Subcutaneous abdominal adipose tissue (tissue), 5 donors: Measurements from ENCODE around the gene CEP70.
A peak's percentile ranks its signal among the peaks of the same experiment; 100 is the strongest.
"Not testable (repeated sequence)": the region's sequence is repeated elsewhere in the genome, so short reads cannot be mapped to it uniquely, and the experiment has no call there.

Experiments
- H3K27ac ChIP-seq: one replicate; pipeline ENCODE4 v1.7.0; 2013; ENCODE audit warnings: low read depth, mild to moderate bottlenecking, inconsistent platforms, low read length, moderate library complexity
- H3K27me3 ChIP-seq, 5 donors: one replicate each; pipeline ENCODE4 v1.7.0; 2013; ENCODE audit warnings: low read length in 5 of 5, inconsistent platforms in 1 of 5; ENCODE audit not compliant: control insufficient read depth in 5 of 5, insufficient read depth in 4 of 5
- H3K36me3 ChIP-seq, 5 donors: one replicate each; pipeline ENCODE4 v1.7.0; 2013; ENCODE audit warnings: low read length in 5 of 5; ENCODE audit not compliant: control insufficient read depth in 5 of 5, insufficient read depth in 5 of 5
- H3K4me1 ChIP-seq, 5 donors: one replicate each; pipeline ENCODE4 v1.7.0; 2013; ENCODE audit warnings: low read length in 5 of 5, mild to moderate bottlenecking in 3 of 5, moderate library complexity in 1 of 5; ENCODE audit not compliant: control insufficient read depth in 5 of 5, insufficient read depth in 5 of 5
- H3K4me3 ChIP-seq, 5 donors: one replicate each; pipeline ENCODE4 v1.7.0; 2013; ENCODE audit warnings: low read length in 5 of 5, low read depth in 1 of 5
- H3K9ac ChIP-seq, 5 donors: one replicate each; pipeline ENCODE4 v1.7.0; 2013; ENCODE audit warnings: low read length in 5 of 5, mild to moderate bottlenecking in 4 of 5, moderate library complexity in 3 of 5
- H3K9me3 ChIP-seq, 5 donors: one replicate each; pipeline ENCODE4 v1.7.0; 2013; ENCODE audit warnings: low read length in 5 of 5; ENCODE audit not compliant: control insufficient read depth in 5 of 5
- donor health status: healthy.
- donor health status: healthy.
- donor health status: healthy.
- donor health status: healthy.
- donor health status: healthy.

Gene CEP70

DNA sequence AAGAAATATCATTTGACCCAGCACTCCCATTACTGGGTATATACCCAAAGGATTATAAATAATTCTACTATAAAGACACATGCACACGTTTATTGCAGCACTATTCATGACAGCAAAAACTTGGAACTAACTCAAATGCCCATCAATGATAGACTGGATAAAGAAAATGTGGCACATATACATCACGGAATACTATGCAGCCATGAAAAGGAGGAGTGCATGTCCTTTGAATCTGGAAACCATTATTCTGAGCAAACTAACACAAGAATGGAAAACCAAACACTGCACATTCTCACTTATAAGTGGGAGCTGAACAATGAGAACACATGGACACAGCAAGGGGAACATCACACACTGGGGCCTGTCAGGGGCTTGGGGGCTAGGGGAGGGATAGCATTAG, 27.8 kb downstream of the CEP70 start:
- not testable (repeated sequence) for H3K9me3 ChIP-seq, H3K4me1 ChIP-seq, H3K36me3 ChIP-seq, H3K9ac ChIP-seq, H3K27ac ChIP-seq, H3K4me3 ChIP-seq, H3K27me3 ChIP-seq

- not testable (repeated sequence) for H3K27me3 ChIP-seq, H3K4me3 ChIP-seq, H3K4me1 ChIP-seq, H3K36me3 ChIP-seq, H3K9ac ChIP-seq, H3K27ac ChIP-seq
- peaks cover 0 to 19% (median 14%) of the 10 kb centered on the region in 5 donors for H3K9me3 ChIP-seq
These were observed 31.2 kb downstream of the CEP70 start for GRCh38 chr3:138562902-138563301.

DNA sequence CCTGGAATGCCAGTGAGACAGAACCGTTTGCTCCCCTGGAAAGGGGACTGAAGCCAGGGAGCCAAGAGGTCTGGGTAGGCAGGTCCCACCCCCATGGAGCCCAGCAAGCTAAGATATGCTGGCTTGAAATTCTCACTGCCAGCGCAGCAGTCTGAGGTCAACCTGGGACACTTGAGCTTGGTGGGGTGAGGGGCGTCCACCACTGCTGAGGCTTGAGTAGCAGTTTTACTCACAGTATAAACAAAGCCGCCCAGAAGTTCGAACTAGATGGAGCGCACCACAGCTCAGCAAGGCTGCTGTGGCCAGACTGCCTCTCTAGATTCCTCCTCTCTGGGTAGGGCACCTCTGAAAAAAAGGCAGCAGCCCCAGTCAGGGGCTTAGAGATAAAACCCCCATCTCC, 33.6 kb downstream of the CEP70 start:
- H3K27me3 ChIP-seq = no peaks in the 10 kb centered on the region
- no peak overlapping the region for H3K27ac ChIP-seq
- peaks cover 0 to 7% (median 4%) of the 10 kb centered on the region in 5 donors for H3K36me3 ChIP-seq
- no peak overlapping the region for H3K4me3 ChIP-seq
- H3K4me1 ChIP-seq = no peaks in the 10 kb centered on the region
- H3K9ac ChIP-seq = no peak overlapping the region
- peaks cover 0 to 19% (median 17%) of the 10 kb centered on the region in 5 donors for H3K9me3 ChIP-seq

- Histone ChIP-seq H3K4me1 (no peaks in the 10 kb centered on the region), H3K9ac (no peak overlapping the region), H3K9me3 (peaks cover 0 to 19% (median 17%) of the 10 kb centered on the region in 5 donors), H3K36me3 (peaks cover 0 to 7% (median 4%) of the 10 kb centered on the region in 5 donors), H3K4me3 (no peak overlapping the region), H3K27ac (no peak overlapping the region), H3K27me3 (no peaks in the 10 kb centered on the region)
These were observed 34.9 kb downstream of the CEP70 start for GRCh38 chr3:138559134-138559533.

- H3K27me3 ChIP-seq = not testable (repeated sequence)
These were observed 39.3 kb downstream of the CEP70 start for GRCh38 chr3:138554775-138555174.

GRCh38 chr3:138550958-138551357, 43.1 kb downstream of the CEP70 start:
- not testable (repeated sequence) for H3K4me1 ChIP-seq, H3K4me3 ChIP-seq, H3K27me3 ChIP-seq, H3K9ac ChIP-seq, H3K27ac ChIP-seq
- Histone ChIP-seq H3K9me3 (peaks cover 6 to 11% (median 7%) of the 10 kb centered on the region in 5 donors), H3K36me3 (peaks cover 13 to 22% (median 20%) of the 10 kb centered on the region in 5 donors)

More at GRCh38 chr3:138554775-138555174, 39.3 kb downstream of the CEP70 start:
- not testable (repeated sequence) for H3K36me3 ChIP-seq, H3K27ac ChIP-seq, H3K9ac ChIP-seq, H3K4me1 ChIP-seq, H3K4me3 ChIP-seq
- peaks cover 0 to 18% (median 10%) of the 10 kb centered on the region in 5 donors for H3K9me3 ChIP-seq

GRCh38 chr3:138549179-138549977, 44.7 kb downstream of the CEP70 start:
- Histone ChIP-seq H3K36me3 (peaks cover 15 to 24% (median 22%) of the 10 kb centered on the region in 5 donors), H3K4me3 (no peak overlapping the region), H3K9ac (no peak overlapping the region), H3K9me3 (peaks cover 11 to 21% (median 13%) of the 10 kb centered on the region in 5 donors), H3K27me3 (no peaks in the 10 kb centered on the region), H3K4me1 (no peaks in the 10 kb centered on the region), H3K27ac (no peak overlapping the region)

- Histone ChIP-seq H3K9ac (no peak overlapping the region), H3K9me3 (peaks cover 14 to 28% (median 23%) of the 10 kb centered on the region in 5 donors), H3K4me3 (no peak overlapping the region), H3K4me1 (no peaks in the 10 kb centered on the region), H3K27me3 (no peaks in the 10 kb centered on the region), H3K27ac (no peak overlapping the region), H3K36me3 (peaks cover 19 to 29% (median 28%) of the 10 kb centered on the region in 5 donors)
These were observed 46.6 kb downstream of the CEP70 start for GRCh38 chr3:138547342-138547975.

DNA sequence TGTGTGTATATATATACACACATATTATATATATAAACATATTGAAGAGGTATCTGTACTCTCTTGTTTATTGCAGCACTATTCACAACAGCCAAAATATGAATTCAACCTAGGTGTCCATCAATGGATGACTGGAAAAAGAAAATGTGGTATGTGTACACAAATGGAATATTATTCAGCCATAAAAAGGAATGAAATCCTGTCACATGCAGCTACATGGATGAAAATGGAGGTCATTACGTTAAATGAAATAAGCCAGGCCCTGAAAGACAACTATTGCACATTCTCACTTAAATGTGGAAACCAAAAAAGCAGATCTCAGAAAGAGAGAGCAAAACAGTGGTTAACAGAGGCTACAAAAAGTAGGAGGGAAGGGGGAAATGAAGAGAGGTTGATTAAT, 49.5 kb downstream of the CEP70 start:
- no peak overlapping the region for H3K4me3 ChIP-seq
- no peak overlapping the region for H3K9ac ChIP-seq
- peaks cover 20 to 48% (median 35%) of the 10 kb centered on the region in 5 donors for H3K9me3 ChIP-seq
- H3K36me3 ChIP-seq = peaks cover 19 to 36% (median 34%) of the 10 kb centered on the region in 5 donors
- H3K27ac ChIP-seq = no peak overlapping the region
- H3K4me1 ChIP-seq = no peaks in the 10 kb centered on the region
- H3K27me3 ChIP-seq = no peaks in the 10 kb centered on the region

DNA sequence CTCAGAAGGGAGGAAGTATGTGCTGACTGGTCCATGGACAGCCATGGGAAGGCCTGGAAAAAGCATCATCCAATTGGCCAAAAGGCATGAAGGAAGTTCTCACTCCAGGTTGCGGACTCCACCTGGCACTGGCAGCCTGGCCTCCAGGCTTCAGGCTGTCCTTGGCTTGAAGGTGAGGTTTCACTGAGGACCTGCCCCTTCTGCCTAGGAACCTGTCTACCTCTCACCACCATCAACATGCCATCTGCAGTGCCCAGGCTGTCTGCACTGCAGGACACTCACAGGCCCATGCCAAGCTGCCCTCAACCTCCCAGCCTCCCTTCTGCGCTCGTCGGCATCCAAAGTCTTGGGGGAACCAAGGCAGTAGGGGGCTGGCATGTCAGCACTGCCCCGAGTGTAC, 51.1 kb downstream of the CEP70 start:
- H3K9ac ChIP-seq = no peak overlapping the region
- H3K27me3 ChIP-seq = no peaks in the 10 kb centered on the region
- H3K36me3 ChIP-seq = peaks cover 11 to 25% (median 24%) of the 10 kb centered on the region in 5 donors
- no peaks in the 10 kb centered on the region for H3K4me1 ChIP-seq
- peaks cover 20 to 44% (median 38%) of the 10 kb centered on the region in 5 donors for H3K9me3 ChIP-seq
- no peak overlapping the region for H3K27ac ChIP-seq
- H3K4me3 ChIP-seq = peak overlapping the region in 1 of 5 donors; percentile 6
